Prostate gland (tissue), 2 donors: Measurements from ENCODE around the gene ARFGAP2.

Source experiments
- POLR2A ChIP-seq: fragments of 450-650 bp; IDR thresholded peaks from one replicate; pipeline ENCODE4 v1.6.1; 2016; ENCODE audit warnings: antibody characterized with exemption, mild to moderate bottlenecking
- POLR2AphosphoS5 ChIP-seq: sonication (generic); formaldehyde crosslinking; IDR thresholded peaks from one replicate; pipeline ENCODE4 v1.6.1; 2017; ENCODE audit warnings: antibody characterized with exemption
- TF ChIP-seq, protein P1 (sequence below), 4 experiments: fragments of 200-600 bp in 2 of 4; fragments of 450-650 bp in 2 of 4; sonication (generic) in 2 of 4; IDR thresholded peaks; 1 replicate in 3 of 4; 2 replicates in 1 of 4; pipeline ENCODE4 v1.5.1; 2016 to 2019; ENCODE audit warnings: antibody characterized with exemption in 4 of 4, mild to moderate bottlenecking in 2 of 4, moderate library complexity in 2 of 4

- TF ChIP-seq POLR2AphosphoS5, result no peak
- TF ChIP-seq, protein P1, sequence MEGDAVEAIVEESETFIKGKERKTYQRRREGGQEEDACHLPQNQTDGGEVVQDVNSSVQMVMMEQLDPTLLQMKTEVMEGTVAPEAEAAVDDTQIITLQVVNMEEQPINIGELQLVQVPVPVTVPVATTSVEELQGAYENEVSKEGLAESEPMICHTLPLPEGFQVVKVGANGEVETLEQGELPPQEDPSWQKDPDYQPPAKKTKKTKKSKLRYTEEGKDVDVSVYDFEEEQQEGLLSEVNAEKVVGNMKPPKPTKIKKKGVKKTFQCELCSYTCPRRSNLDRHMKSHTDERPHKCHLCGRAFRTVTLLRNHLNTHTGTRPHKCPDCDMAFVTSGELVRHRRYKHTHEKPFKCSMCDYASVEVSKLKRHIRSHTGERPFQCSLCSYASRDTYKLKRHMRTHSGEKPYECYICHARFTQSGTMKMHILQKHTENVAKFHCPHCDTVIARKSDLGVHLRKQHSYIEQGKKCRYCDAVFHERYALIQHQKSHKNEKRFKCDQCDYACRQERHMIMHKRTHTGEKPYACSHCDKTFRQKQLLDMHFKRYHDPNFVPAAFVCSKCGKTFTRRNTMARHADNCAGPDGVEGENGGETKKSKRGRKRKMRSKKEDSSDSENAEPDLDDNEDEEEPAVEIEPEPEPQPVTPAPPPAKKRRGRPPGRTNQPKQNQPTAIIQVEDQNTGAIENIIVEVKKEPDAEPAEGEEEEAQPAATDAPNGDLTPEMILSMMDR (IDR thresholded peaks at IDR 0.05), result no peak
- no peak for TF ChIP-seq POLR2A
Observed at GRCh38 chr11:47136921-47137320, 39.8 kb downstream of the ARFGAP2 start.
